K562 (cell line): Measurements from ENCODE around the gene ADGRL3. TPM values are rescaled to one million over a fixed set of nuclear protein-coding genes. Genes with fewer than 3 reads are reported as not detected.

Source experiments
- ATAC-seq: fragments of 200-7000 bp; cut with Tn5 transposase; 3 replicates; pipeline ENCODE4 v1.9.1; 2020; ENCODE audit warnings: moderate library complexity
- BruUV-seq: library from RNA; stranded (reverse); fragments of 400-500 nt; replicated peaks from 2 replicates; lab custom pipeline; 2021; lab: Mats Ljungman, UMichigan
- CTCF ChIA-PET: fragments of 300-600 bp; formaldehyde crosslinking; extraction: SDS; loops from one replicate; lab custom pipeline; 2021; ENCODE audit warnings: low intra/inter-chr PET ratio; lab: Yijun Ruan, JAX
- POLR2A ChIA-PET: fragments of 300-600, 350-650 bp; sonication (Branson Sonifier 250); formaldehyde crosslinking; extraction: SDS; loops from one replicate; lab custom pipeline; 2021; ENCODE audit warnings: antibody characterized with exemption, inconsistent platforms; lab: Yijun Ruan, JAX
- DNase-seq, 4 experiments: peaks; one replicate each; pipeline versions ENCODE4 v3.0.0 to v3.0.0-alpha.2; 2011 to 2018; ENCODE audit warnings: low spot score in 3 of 4, mixed read lengths in 3 of 4; ENCODE audit errors: extremely low read depth in 1 of 4
- FAIRE-seq: peaks from 2 replicates; lab custom pipeline; 2011; peaks lifted over from hg19 to GRCh38; lab: Jason Lieb, UNC
- H2AFZ ChIP-seq: 2 replicates; pipeline ENCODE4 v1.6.0; 2011; ENCODE audit warnings: low read depth, low read length, control low read depth, inconsistent platforms
- H3K27ac ChIP-seq: fragments of 200-600 bp; 3 replicates; pipeline ENCODE4 v1.8.0; 2011; ENCODE audit warnings: low read depth, mild to moderate bottlenecking, control low read depth, inconsistent platforms, low read length, moderate library complexity, mixed read lengths; ENCODE audit errors: extremely low read depth
- H3K27me3 ChIP-seq, 2 experiments: fragments of 300-600 bp in 1 of 2; 2 replicates in 1 of 2; 3 replicates in 1 of 2; pipeline versions ENCODE4 v1.6.0 to v1.8.0; 2011; ENCODE audit warnings: inconsistent platforms in 2 of 2, low read length in 2 of 2, mild to moderate bottlenecking in 1 of 2, mixed read lengths in 1 of 2, moderate library complexity in 1 of 2; ENCODE audit not compliant: control insufficient read depth in 2 of 2, insufficient read depth in 2 of 2
- H3K36me3 ChIP-seq: fragments of 300-600 bp; 3 replicates; pipeline ENCODE4 v1.8.0; 2011; ENCODE audit warnings: mild to moderate bottlenecking, low read length, inconsistent platforms; ENCODE audit not compliant: control insufficient read depth, insufficient read depth
- H3K4me1 ChIP-seq, 2 experiments: fragments of 200-600 bp in 1 of 2; replicated peaks in 1 of 2; 2 replicates in 1 of 2; 3 replicates in 1 of 2; pipeline versions ENCODE4 v1.5.1 to v1.8.0; 2011; ENCODE audit warnings: inconsistent platforms in 2 of 2, low read length in 2 of 2, mild to moderate bottlenecking in 1 of 2, mixed read lengths in 1 of 2, moderate library complexity in 1 of 2; ENCODE audit not compliant: control insufficient read depth in 2 of 2, insufficient read depth in 2 of 2
- H3K4me2 ChIP-seq: 2 replicates; pipeline ENCODE4 v1.6.1; 2011; ENCODE audit warnings: low read length, control low read depth, inconsistent platforms, mixed read lengths; ENCODE audit not compliant: insufficient read depth
- H3K4me3 ChIP-seq: fragments of 200-600 bp; sonication (generic), shearing (Covaris generic); 2 replicates; pipeline ENCODE4 v1.5.1; 2016; ENCODE audit warnings: control low read depth, inconsistent platforms
- H3K79me2 ChIP-seq: fragments of 200-600 bp; 3 replicates; pipeline ENCODE4 v1.8.0; 2011; ENCODE audit warnings: low read length, inconsistent platforms; ENCODE audit not compliant: control insufficient read depth, insufficient read depth
- H3K9ac ChIP-seq, 2 experiments: 2 replicates each; pipeline versions ENCODE4 v1.6.0 to v1.6.1; 2011; ENCODE audit warnings: low read depth in 2 of 2, low read length in 2 of 2, control low read depth in 1 of 2, inconsistent platforms in 1 of 2, mild to moderate bottlenecking in 1 of 2, mixed read lengths in 1 of 2; ENCODE audit not compliant: insufficient read depth in 1 of 2
- H3K9me1 ChIP-seq: one replicate; pipeline ENCODE4 v1.6.0; 2011; ENCODE audit warnings: inconsistent platforms, mild to moderate bottlenecking, low read length, moderate library complexity; ENCODE audit not compliant: control insufficient read depth, insufficient read depth
- H3K9me3 ChIP-seq: replicated peaks from 2 replicates; pipeline ENCODE4 v1.5.1; 2011; ENCODE audit warnings: low read depth, low read length, inconsistent platforms; ENCODE audit not compliant: control insufficient read depth, insufficient read depth
- H4K20me1 ChIP-seq: replicated peaks from 2 replicates; pipeline ENCODE4 v1.6.1; 2011; ENCODE audit warnings: low read length, inconsistent platforms, mixed read lengths; ENCODE audit not compliant: control insufficient read depth, insufficient read depth
- CREM ChIP-seq: IDR thresholded peaks from 2 replicates; pipeline ENCODE4 v1.6.1; 2014; ENCODE audit warnings: antibody characterized with exemption, low read depth
- CTBP1 ChIP-seq: fragments of 450-650 bp; IDR thresholded peaks from 2 replicates; pipeline ENCODE4 v1.6.1; 2016; ENCODE audit warnings: borderline replicate concordance
- FOXA1 ChIP-seq: fragments of 450-650 bp; IDR thresholded peaks from 2 replicates; pipeline ENCODE4 v1.6.1; 2016; ENCODE audit warnings: mild to moderate bottlenecking, borderline replicate concordance
- FOXM1 ChIP-seq, 2 experiments: fragments of 450-650 bp in 1 of 2; sonication (generic) in 1 of 2; formaldehyde crosslinking in 1 of 2; IDR thresholded peaks; 2 replicates each; pipeline versions ENCODE4 v1.6.1 to v1.9.0; 2017 to 2022; ENCODE audit warnings: low read depth in 2 of 2, mild to moderate bottlenecking in 2 of 2, missing genetic modification reagents in 1 of 2, moderate library complexity in 1 of 2
- HSF4 ChIP-seq: fragments of 250-450 bp; sonication (Bioruptor Pico); IDR thresholded peaks from 2 replicates; pipeline ENCODE4 v2.1.2; 2022; ENCODE audit warnings: mild to moderate bottlenecking, moderate library complexity, borderline replicate concordance
- KLF6 ChIP-seq: fragments of 250-450 bp; sonication (Bioruptor Pico); IDR thresholded peaks from 2 replicates; pipeline ENCODE4 v1.4.0; 2020; ENCODE audit warnings: mild to moderate bottlenecking, moderate library complexity, borderline replicate concordance
- NCOA2 ChIP-seq, 2 experiments: fragments of 450-650 bp; IDR thresholded peaks; 2 replicates each; pipeline ENCODE4 v1.6.1; 2018; ENCODE audit warnings: mild to moderate bottlenecking in 2 of 2, moderate library complexity in 1 of 2; ENCODE audit not compliant: partially characterized antibody in 2 of 2
- OTX1 ChIP-seq: fragments of 450-650 bp; formaldehyde crosslinking; IDR thresholded peaks from 2 replicates; pipeline ENCODE4 v1.4.0; 2022; ENCODE audit warnings: mild to moderate bottlenecking
- RAD51 ChIP-seq: fragments of 450-650 bp; IDR thresholded peaks from 2 replicates; pipeline ENCODE4 v1.7.1; 2016; ENCODE audit warnings: low read depth, mild to moderate bottlenecking, borderline replicate concordance
- SMAD1 ChIP-seq: fragments of 150-350 bp; IDR thresholded peaks from 2 replicates; pipeline ENCODE4 v1.6.1; 2014; ENCODE audit warnings: low read length, low read depth; ENCODE audit not compliant: partially characterized antibody
- TAF1 ChIP-seq: IDR thresholded peaks from 2 replicates; pipeline ENCODE4 v1.6.1; 2011; ENCODE audit warnings: mild to moderate bottlenecking, low read length, moderate library complexity; ENCODE audit not compliant: insufficient read depth, control insufficient read depth, severe bottlenecking; ENCODE audit errors: extremely low read depth
- ZNF717 ChIP-seq: fragments of 250-450 bp; sonication (Bioruptor Pico); IDR thresholded peaks from 2 replicates; pipeline ENCODE4 v1.5.0; 2021
- WGBS: fragments of 100-300 bp; shearing (Covaris generic); methylation state at CpG from one replicate; pipeline ENCODE4 v1.1.6; 2016; ENCODE audit warnings: low coverage, mixed read lengths; ENCODE audit not compliant: insufficient coverage; ENCODE audit errors: missing lambda C conversion rate; 5-methylcytosine and 5-hydroxymethylcytosine counted together
- in situ Hi-C: fragments of 300-500 bp; cut with MboI; formaldehyde crosslinking; loops from 4 replicates; pipeline ENCODE4 v1.15.0; 2018; ENCODE audit warnings: inconsistent platforms, mixed read lengths
- intact Hi-C: fragments of 100-400 bp; cut with micrococcal nuclease; formaldehyde crosslinking; loops from 2 replicates; pipeline ENCODE4 v1.14.2; 2022
- polyA plus RNA-seq, 8 experiments: library from polyadenylated mRNA; depleted of rRNA in 4 of 8; stranded (reverse) in 5 of 8; unstranded in 3 of 8; fragments of >200 nt; fragmentation: Nextera tagmentation in 2 of 8; fragmentation: Illumina TruSeq in 1 of 8; extraction: Ambion mirVana in 2 of 8; extraction: Trizol in 1 of 8; gene quantifications; 2 replicates each; pipeline versions ENCODE4 v1.2.1 to v1.2.3, GENCODE V29; 2011 to 2014; ENCODE audit warnings: inconsistent platforms in 1 of 8, missing spikeins in 1 of 8
- total RNA-seq, 7 experiments: library from RNA; depleted of rRNA in 6 of 7; stranded (reverse); fragments of >200 nt in 6 of 7; fragmentation: Illumina TruSeq in 2 of 7; extraction: Trizol in 2 of 7; gene quantifications; 2 replicates each; pipeline versions ENCODE4 v1.2.1 to v1.2.3, GENCODE V29; 2011 to 2021; ENCODE audit warnings: low replicate concordance in 1 of 7
- TF ChIP-seq, protein P1 (sequence below): fragments of 250-450 bp; sonication (Bioruptor Pico); IDR thresholded peaks from 2 replicates; pipeline ENCODE4 v1.9.0; 2021; ENCODE audit warnings: mild to moderate bottlenecking, inconsistent platforms
- TF ChIP-seq, protein P2 (sequence below): fragments of 250-450 bp; sonication (Bioruptor Pico); IDR thresholded peaks from 2 replicates; pipeline ENCODE4 v1.4.0; 2020; ENCODE audit warnings: mild to moderate bottlenecking

ADGRL3 gene
- total and polyA plus RNA-seq, 9 of the 15 experiments (the other 6 are each of a cell fraction or from before 2014, with no cell fraction given) = 0.03 to 0.14 (median 0.04) TPM; not detected in 2

DNA sequence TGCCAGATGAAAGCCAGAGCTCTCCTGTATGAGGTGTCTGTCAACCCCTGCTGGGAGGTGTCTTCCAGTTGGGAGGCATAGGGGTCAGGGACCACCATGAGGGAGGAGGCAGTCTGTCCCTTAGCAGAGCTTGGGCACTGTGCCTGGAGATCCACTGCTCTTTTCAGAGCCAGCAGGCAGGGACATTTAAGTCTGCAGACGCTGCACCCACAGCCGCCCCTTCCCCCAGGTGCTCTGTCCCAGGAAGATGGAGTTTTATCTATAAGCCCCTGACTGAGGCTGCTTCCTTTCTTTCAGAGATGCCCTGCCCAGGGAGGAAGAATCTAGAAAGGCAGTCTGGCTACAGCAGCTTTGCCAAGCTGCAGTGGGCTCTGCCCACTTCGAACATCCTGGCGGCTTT, 893.6 kb downstream of the ADGRL3 start:
- Histone ChIP-seq H4K20me1 (no peaks in the 10 kb centered on the region), H3K27me3 (no peaks in the 10 kb centered on the region), H3K9me1 (no peaks in the 10 kb centered on the region), H3K4me1 (no peaks in the 10 kb centered on the region), H3K9ac (no peak overlapping the region), H3K27ac (no peak overlapping the region), H3K9me3 (no peaks in the 10 kb centered on the region), H3K79me2 (no peaks in the 10 kb centered on the region), H3K36me3 (no peaks in the 10 kb centered on the region), H3K4me3 (no peak overlapping the region), H3K4me2 (no peak overlapping the region), H2AFZ (no peak overlapping the region)
- ChIA-PET CTCF (no interaction called here), POLR2A (no interaction called here)
- TF ChIP-seq NCOA2 (IDR thresholded peaks at IDR 0.05; ENCODE audit: partially characterized antibody in 2 of 2) (no peak), TAF1 (no peak), CREM (no peak), RAD51 (no peak), OTX1 (CRISPR knock-in tag) (no peak), SMAD1 (no peak), FOXA1 (no peak), CTBP1 (no peak), HSF4 (CRISPR knock-in tag) (no peak), FOXM1 (IDR thresholded peaks at IDR 0.05; ENCODE audit: low read depth) (no peak), FOXM1 (CRISPR knock-in tag; IDR thresholded peaks at IDR 0.05; ENCODE audit: low read depth) (no peak), ZNF717 (CRISPR knock-in tag) (no peak), KLF6 (CRISPR knock-in tag) (no peak)
- TF ChIP-seq, protein P1, sequence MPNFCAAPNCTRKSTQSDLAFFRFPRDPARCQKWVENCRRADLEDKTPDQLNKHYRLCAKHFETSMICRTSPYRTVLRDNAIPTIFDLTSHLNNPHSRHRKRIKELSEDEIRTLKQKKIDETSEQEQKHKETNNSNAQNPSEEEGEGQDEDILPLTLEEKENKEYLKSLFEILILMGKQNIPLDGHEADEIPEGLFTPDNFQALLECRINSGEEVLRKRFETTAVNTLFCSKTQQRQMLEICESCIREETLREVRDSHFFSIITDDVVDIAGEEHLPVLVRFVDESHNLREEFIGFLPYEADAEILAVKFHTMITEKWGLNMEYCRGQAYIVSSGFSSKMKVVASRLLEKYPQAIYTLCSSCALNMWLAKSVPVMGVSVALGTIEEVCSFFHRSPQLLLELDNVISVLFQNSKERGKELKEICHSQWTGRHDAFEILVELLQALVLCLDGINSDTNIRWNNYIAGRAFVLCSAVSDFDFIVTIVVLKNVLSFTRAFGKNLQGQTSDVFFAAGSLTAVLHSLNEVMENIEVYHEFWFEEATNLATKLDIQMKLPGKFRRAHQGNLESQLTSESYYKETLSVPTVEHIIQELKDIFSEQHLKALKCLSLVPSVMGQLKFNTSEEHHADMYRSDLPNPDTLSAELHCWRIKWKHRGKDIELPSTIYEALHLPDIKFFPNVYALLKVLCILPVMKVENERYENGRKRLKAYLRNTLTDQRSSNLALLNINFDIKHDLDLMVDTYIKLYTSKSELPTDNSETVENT (CRISPR knock-in tag) = no peak
- TF ChIP-seq, protein P2, sequence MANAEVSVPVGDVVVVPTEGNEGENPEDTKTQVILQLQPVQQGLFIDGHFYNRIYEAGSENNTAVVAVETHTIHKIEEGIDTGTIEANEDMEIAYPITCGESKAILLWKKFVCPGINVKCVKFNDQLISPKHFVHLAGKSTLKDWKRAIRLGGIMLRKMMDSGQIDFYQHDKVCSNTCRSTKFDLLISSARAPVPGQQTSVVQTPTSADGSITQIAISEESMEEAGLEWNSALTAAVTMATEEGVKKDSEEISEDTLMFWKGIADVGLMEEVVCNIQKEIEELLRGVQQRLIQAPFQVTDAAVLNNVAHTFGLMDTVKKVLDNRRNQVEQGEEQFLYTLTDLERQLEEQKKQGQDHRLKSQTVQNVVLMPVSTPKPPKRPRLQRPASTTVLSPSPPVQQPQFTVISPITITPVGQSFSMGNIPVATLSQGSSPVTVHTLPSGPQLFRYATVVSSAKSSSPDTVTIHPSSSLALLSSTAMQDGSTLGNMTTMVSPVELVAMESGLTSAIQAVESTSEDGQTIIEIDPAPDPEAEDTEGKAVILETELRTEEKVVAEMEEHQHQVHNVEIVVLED (CRISPR knock-in tag) = no peak
- no peak for DNase-seq
- ATAC-seq = no peak
- BruUV-seq = no TSS peak
- FAIRE-seq = no peak
- in situ Hi-C loops = no loop called here
- intact Hi-C loops = no loop called here
- WGBS = 0% methylated on average over 2 of the region's 4 CpGs
